ENCODE data around the gene SVIP. TPM values are rescaled to one million over a fixed set of nuclear protein-coding genes. Genes with fewer than 3 reads are reported as not detected.

Gene SVIP
- total RNA-seq, 1 experiment from 2014 or later, result 4.2 TPM

DNA sequence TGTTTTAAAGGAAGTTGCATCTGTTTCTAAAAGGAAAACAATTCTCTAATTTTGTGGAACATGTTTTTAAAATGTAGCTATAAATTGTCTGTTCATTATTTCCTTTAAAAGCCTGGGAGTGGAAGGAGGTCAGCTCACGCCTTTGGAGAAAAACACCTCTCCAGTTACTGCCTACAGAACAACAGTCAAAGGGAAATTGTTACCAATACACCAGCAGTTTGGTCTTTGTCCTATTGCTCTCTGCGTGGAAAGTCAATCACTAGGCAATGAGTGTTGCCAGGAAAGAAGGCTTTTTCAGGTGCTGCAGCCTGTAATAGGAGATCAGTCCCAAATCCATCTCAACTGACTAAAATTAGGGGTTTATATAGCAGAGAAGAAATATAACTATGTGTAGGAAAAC lies 22.2 kb downstream of the SVIP start:
- no peak for DNase-seq
- Histone ChIP-seq H3K4me3 (no peak overlapping the region), H3K27me3 (no peaks in the 10 kb centered on the region), H3K9me3 (peaks cover 2% of the 10 kb centered on the region; the same call in 1 of the 2 replicates), H3K36me3 (no peaks in the 10 kb centered on the region)

DNA sequence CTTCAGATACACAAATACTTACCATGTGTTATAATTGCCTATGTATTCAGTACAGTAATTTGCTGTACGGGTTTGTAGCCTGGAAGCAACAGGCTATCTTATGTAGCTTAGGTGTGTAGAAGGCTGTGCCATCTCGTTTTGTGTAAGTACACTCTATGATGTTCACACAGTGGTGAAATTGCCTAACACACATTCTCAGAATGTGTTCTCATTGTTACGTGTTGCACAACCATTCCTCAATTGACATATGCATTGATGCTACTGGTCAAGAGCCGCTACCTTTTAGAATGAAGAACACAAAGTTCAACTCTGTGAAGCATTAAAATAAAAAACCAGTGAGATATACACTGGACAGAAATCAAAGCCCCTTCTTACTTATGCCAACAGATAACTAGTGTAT lies 26.7 kb downstream of the SVIP start:
- no peak overlapping the region for H3K4me3 ChIP-seq
- H3K27me3 ChIP-seq, result no peaks in the 10 kb centered on the region
- no peaks in the 10 kb centered on the region for H3K9me3 ChIP-seq
- no peak for DNase-seq
- no peaks in the 10 kb centered on the region for H3K36me3 ChIP-seq

DNA sequence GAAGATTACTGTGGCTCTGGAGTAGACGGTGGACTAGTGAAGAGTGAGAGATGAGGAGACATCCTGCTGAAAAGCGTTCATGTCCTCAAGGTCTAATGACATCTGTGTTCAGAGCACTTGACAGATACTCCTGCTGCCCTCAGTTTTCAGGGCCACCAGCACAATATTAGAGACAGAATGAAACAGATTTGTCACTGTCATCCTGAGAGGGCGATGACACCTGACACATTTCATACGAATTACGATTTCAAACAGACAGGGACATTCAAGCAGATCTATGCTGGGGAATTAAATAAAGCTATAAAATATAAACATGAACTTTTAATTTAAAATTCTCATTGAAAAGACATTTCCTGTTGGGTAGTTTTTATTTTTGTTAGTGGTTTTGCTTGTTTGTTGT lies 29.1 kb downstream of the SVIP start:
- H3K27me3 ChIP-seq, result no peaks in the 10 kb centered on the region
- no peaks in the 10 kb centered on the region for H3K9me3 ChIP-seq
- DNase-seq, result no peak
- H3K4me3 ChIP-seq, result no peak overlapping the region
- no peaks in the 10 kb centered on the region for H3K36me3 ChIP-seq

DNA sequence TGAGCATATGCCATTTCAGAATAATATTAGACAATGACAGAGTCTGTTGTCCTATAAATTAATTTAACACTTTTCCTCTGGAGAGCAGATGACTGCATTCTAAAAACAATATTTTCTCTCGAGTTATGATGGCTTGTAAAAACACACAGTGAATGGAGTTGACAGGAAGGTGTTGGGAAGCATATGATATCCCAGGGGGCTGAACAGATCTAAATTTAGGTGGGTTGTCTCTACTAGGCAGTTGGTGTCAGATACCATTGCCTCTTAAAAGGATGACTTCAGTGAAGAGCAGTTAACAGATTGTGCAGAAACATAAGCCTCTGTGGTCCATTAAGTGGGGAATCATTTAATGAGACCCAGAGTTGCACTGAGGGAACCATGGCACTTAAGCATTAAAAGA lies 30.7 kb downstream of the SVIP start:
- H3K27me3 ChIP-seq, result no peaks in the 10 kb centered on the region
- H3K9me3 ChIP-seq, result no peaks in the 10 kb centered on the region
- no peak overlapping the region for H3K4me3 ChIP-seq
- H3K36me3 ChIP-seq, result no peaks in the 10 kb centered on the region
- no peak for DNase-seq

DNA sequence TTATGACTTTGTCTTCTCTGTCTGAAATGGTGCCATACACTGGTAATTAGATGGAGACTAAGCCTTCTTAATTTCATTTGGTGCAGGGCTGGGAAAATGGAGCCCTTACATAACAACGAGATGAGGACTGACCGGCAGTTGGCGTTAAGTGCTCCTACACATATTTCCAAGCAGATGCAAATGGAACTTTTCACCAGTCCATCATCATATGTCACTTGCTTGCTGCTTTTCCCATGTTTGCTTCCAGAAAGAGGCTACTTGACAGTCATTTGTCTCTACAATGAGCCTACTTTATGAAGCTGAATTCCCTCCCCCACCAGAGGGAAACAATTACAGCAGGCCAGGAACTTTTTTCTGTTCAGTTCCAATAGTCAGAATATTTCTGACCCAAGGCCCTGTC lies 32.6 kb downstream of the SVIP start:
- DNase-seq, result no peak
- Histone ChIP-seq H3K4me3 (no peak overlapping the region), H3K27me3 (no peaks in the 10 kb centered on the region), H3K9me3 (no peaks in the 10 kb centered on the region), H3K36me3 (no peaks in the 10 kb centered on the region)

DNA sequence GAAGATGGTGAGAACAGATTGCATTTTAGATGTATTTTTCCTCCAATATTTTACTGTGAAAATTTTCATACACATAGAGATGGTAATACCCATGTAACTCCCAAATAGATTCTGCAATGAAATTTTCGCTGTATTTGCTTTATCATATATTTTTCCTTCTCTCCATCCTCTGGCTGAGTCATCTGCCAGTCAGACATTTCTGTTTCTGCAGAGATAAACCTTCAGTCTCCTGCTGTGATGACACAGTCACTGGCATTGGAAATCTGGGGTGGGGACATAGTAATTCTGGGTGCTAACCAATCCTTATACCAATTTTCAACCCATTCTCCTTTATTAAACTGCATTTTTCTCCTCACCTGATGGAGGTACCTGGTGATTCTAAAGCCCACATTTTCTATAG lies 33.7 kb downstream of the SVIP start:
- Histone ChIP-seq H3K9me3 (no peaks in the 10 kb centered on the region), H3K27me3 (no peaks in the 10 kb centered on the region), H3K36me3 (no peaks in the 10 kb centered on the region), H3K4me3 (no peak overlapping the region)
- peak; percentile 47 for DNase-seq

DNA sequence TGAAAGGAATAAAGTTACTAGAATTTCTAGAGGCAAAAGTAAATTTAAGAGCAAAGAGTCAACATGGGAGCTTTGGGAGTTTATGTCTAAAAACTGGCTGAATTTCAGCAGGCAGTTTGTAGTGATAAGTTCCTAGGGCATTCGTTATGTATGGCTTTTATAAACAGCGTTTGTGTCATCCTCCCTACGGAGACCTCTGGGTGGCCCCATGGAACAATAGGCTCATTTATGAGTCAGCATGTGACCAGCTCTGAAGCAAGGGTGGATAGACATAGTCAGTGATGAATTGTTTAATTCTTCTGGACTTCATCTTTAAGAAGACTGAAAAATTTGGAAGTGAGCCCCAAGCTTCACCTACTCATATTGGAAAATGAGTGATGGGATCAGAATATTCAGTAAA lies 37.1 kb downstream of the SVIP start:
- peak; percentile 65 for DNase-seq
- Histone ChIP-seq H3K9me3 (no peaks in the 10 kb centered on the region), H3K36me3 (no peaks in the 10 kb centered on the region), H3K4me3 (no peak overlapping the region), H3K27me3 (no peaks in the 10 kb centered on the region)

DNA sequence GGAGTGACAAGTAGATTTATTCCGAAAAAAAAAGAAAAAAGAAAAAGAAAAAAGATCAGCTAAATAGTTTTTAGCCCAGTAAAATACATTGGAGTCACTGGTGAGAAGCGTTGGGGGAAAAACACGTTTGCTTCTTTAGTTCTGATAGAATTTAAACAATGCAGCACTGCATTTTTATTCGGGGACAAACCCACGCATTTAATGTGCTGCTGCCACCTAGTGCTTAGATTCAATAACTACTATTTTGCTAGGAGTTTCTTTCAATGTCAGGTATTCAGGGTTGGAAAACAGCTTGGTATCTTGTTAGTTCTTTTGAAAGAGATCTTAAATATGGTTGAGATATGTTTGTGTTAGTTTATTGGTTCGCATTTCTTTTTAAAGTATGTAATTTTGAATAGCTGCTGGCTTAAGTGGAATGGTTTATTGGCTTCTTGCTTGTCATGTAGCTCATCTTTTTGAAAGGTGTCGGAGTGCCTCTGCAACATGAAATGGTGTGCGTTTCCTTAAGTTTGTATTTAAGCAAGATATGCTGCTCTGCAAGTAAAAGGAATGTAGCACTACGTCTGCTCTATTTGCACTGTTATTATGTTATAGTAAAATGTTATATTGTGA lies 41.9 kb downstream of the SVIP start:
- no peak overlapping the region for H3K4me3 ChIP-seq
- H3K9me3 ChIP-seq, result no peaks in the 10 kb centered on the region
- 0 out of 2 replicates have a peak, but pooled peaks cover 2% of the 10 kb centered on the region for H3K27me3 ChIP-seq
- no peaks in the 10 kb centered on the region for H3K36me3 ChIP-seq
- no peak for DNase-seq

DNA sequence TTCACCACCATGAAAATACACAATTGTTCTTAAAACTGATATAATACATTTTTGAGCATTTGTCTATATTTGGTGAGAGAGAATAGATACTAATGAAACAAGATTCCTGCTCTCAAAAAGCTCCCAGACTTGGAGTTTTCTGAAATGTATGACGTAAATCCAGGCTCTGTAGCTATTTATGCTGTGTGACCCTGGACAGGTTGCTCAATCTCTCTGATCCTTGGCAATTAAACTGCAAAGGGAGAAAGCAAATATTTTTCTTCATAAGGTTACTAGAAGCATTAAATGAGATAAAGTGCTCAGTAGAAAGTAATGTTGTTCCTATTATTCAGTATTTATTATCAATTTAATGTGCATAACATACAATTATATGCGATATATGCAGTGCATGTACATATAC lies 42.5 kb downstream of the SVIP start:
- no peak for DNase-seq
- Histone ChIP-seq H3K36me3 (no peaks in the 10 kb centered on the region), H3K4me3 (no peak overlapping the region)

DNA sequence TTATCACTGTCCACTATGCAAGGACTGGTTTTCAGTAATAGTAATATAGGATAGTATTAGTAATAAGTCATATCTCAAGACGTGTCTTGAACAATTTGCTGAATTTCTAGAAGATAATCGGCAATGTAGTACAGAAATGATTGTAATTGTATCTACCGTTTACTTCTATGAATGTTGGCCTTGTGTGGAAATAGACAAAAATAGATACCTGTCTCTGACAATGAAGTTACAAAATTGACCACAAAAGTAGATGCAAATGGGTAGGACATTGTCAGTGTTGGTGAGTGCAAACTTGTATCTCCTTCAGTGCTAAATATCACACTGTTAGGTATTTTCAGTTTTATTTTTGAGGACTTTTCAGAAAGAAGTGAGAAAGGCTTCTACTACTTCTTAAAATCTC lies 43.1 kb downstream of the SVIP start:
- no peak for DNase-seq
- Histone ChIP-seq H3K9me3 (no peaks in the 10 kb centered on the region), H3K27me3 (0 out of 2 replicates have a peak, but pooled peaks cover 2% of the 10 kb centered on the region), H3K4me3 (no peak overlapping the region), H3K36me3 (no peaks in the 10 kb centered on the region)

More for the DNA sequence above, 42.5 kb downstream of the SVIP start:
- Histone ChIP-seq H3K27me3 (0 out of 2 replicates have a peak, but pooled peaks cover 2% of the 10 kb centered on the region), H3K9me3 (no peaks in the 10 kb centered on the region)

DNA sequence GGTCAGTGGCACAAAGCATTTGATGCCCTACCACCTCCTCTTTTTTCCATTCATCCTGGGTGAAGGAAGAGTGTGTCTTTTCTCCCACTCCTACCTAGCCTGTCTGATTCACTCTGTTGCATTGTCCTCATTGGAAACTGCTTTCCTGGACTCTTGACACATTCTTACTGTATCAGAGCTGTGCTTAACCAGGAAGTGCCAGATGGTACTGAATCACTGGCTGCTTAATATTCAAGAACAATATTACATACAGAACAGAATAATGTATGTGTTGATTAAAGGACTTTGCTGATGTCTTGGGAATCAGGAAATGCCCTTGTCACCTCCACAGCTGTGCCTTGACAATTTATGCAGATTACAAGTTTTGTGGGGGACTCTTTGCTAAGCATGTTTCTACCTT lies 44.4 kb downstream of the SVIP start:
- 0 out of 2 replicates have a peak, but pooled peaks cover 2% of the 10 kb centered on the region for H3K27me3 ChIP-seq
- no peak for DNase-seq

DNA sequence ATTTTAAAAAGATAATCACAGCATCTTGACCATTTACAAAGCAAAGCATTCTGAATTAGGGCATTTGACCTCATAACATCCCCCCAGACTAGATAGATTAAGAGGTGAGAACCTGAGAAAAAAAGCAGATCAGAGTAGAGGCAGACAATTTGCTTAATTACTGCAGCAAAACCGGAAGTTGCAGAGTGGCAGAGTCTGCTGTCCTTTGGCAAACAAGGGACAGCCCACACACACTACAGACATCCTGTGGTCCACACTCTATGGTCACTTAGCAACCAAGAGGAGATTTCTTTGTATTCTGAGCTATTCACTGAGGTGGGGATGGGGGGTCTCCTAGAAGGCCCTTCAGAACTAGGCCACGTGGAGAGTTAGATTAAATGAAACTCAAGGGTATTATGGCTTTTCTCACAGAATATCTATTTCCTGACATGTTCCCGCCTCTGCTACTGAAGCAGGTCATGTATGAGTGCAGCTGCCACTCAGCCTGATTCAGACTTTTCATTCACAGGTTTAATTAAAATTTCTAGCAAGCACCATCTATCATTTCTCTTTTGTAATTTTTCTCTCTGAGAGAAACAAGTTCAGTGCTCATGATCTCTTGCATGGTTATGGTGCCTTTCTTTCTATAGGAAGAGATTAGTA lies 48.5 kb downstream of the SVIP start:
- Histone ChIP-seq H3K27me3 (0 out of 2 replicates have a peak, but pooled peaks cover 2% of the 10 kb centered on the region), H3K4me3 (no peak overlapping the region), H3K36me3 (no peaks in the 10 kb centered on the region), H3K9me3 (no peaks in the 10 kb centered on the region)
- DNase-seq, result no peak

More for the DNA sequence above, 44.4 kb downstream of the SVIP start:
- H3K36me3 ChIP-seq, result no peaks in the 10 kb centered on the region
- no peaks in the 10 kb centered on the region for H3K9me3 ChIP-seq
- no peak overlapping the region for H3K4me3 ChIP-seq

DNA sequence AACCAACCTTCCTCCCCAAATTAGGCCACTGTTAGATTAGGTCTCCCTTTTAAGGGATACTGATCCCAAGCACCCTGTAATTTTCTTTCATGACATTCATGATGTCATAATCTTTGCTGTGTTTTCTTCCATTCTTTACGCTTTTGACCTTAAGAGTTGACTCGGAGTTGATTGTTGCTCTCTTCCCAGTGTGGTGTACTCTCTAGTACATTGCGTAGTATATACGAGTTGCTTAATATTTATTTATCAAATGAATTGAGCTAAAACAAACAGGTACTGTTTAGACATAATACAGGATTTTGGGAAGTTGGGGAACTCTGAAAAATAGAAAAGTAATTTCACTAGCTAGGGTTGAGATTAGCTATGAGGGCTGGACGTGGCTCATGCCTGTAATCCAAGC lies 49.8 kb downstream of the SVIP start:
- Histone ChIP-seq H3K36me3 (no peaks in the 10 kb centered on the region), H3K9me3 (no peaks in the 10 kb centered on the region), H3K27me3 (no peaks in the 10 kb centered on the region), H3K4me3 (no peak overlapping the region)
- DNase-seq, result no peak

DNA sequence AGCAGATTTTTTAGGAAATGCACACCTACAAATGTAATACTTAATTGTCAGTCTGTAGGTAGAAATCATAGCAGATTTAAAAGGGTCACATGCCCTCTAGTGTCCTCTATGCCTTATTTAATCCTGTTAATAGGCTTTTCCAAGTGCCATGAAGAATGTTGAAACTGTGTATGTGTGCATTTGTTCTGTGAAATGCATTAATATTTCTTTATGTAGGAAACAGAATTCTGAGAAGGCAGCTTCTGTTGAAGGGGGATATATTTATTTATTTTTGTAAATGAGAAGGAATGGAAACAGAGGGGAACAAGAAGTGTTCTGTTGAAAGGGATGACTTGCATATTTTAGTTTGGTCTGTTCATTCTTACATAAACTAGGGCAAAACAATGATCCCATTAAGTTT lies 51.0 kb downstream of the SVIP start:
- Histone ChIP-seq H3K36me3 (no peaks in the 10 kb centered on the region), H3K27me3 (no peaks in the 10 kb centered on the region), H3K4me3 (no peak overlapping the region), H3K9me3 (no peaks in the 10 kb centered on the region)
- DNase-seq, result no peak

DNA sequence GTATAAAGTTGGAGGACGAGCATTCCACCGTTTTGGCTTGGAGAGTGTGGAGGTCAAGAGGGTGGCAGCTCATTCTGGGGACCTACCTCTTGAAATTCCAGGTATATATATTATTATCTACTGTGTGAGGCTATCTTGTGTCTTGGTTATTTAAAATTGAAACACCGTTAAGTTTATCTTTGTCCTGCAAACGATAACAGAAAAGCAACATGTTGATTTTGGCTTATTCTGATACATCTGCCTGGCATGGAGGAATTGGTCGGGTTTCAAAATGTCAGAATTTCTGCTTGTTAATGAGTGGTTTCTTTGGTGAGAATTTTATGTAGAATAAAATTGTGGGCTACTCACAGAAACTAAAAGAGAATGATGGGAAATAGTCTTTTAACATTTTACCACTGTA lies 54.4 kb downstream of the SVIP start:
- Histone ChIP-seq H3K9me3 (no peaks in the 10 kb centered on the region), H3K27me3 (no peaks in the 10 kb centered on the region), H3K36me3 (no peaks in the 10 kb centered on the region), H3K4me3 (no peak overlapping the region)
- DNase-seq, result no peak

DNA sequence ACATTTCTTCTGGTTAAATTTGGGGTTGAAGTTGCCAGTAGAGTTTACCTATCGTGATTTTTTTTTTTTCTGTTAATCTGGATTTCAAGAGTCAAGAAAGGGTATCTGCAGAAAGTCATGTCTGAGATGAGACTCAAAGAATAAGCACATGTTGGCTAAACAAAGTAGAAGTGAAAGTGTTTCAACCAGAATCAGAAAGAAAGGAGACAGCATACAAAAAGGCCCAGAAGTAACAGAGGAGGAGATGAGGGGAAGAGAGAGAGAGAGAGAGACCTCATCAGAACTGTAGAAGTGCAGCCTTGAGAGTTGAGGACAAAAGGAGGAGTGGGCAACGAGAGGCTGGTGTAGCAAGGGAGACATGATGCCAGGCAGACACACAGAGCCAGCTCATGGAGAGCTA lies 54.9 kb downstream of the SVIP start:
- no peaks in the 10 kb centered on the region for H3K27me3 ChIP-seq
- H3K4me3 ChIP-seq, result no peak overlapping the region
- no peak for DNase-seq
- no peaks in the 10 kb centered on the region for H3K36me3 ChIP-seq
- no peaks in the 10 kb centered on the region for H3K9me3 ChIP-seq

DNA sequence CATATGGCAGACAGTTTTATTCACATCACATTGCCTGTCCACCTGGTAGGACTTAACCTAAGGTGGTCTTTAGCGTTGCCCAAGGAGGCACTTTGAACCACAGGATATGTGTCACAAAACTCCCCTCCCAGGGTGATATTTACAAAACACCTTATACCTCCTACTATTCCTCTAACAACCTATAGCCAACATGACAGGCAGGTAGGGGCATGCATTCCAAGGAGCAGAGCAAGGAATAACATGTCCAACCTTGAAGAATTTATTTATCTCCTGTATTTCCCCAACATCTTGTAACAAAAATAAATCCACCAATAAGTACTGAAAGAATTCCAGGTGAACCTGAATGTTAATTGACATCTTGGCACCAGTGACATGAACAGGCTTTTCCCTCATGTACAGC lies 60.5 kb downstream of the SVIP start:
- Histone ChIP-seq H3K27me3 (no peaks in the 10 kb centered on the region), H3K9me3 (no peaks in the 10 kb centered on the region), H3K4me3 (no peak overlapping the region), H3K36me3 (no peaks in the 10 kb centered on the region)
- no peak for DNase-seq

Data from MG63 (cell line).